Stimulated activated CD8-positive, alpha-beta memory T cell treated with anti-CD3 and anti-CD28 coated beads, Interleukin-7, amount 100 ng/mL, for 24 hours (primary cell): Measurements from ENCODE around the gene SYNE3.

Experiments used
- DNase-seq: peaks from one replicate; pipeline ENCODE4 v3.0.0-alpha.2; 2020; ENCODE audit warnings: low read depth

Gene SYNE3

GRCh38 chr14:95505030-95505589, 11.3 kb downstream of the SYNE3 start:
- DNase-seq: no peak

- DNase-seq: no peak
These were observed 12.1 kb downstream of the SYNE3 start for GRCh38 chr14:95504135-95505029.

GRCh38 chr14:95503365-95504134, 12.9 kb downstream of the SYNE3 start:
- no peak for DNase-seq

- DNase-seq: no peak
These were observed 14.0 kb downstream of the SYNE3 start for GRCh38 chr14:95502381-95502950.

- no peak for DNase-seq
These were observed 15.6 kb downstream of the SYNE3 start for GRCh38 chr14:95500772-95501401.

GRCh38 chr14:95500201-95500681, 16.2 kb downstream of the SYNE3 start:
- no peak for DNase-seq

- DNase-seq: no peak
These were observed 17.1 kb downstream of the SYNE3 start for GRCh38 chr14:95499354-95499750.

- no peak for DNase-seq
These were observed 17.7 kb downstream of the SYNE3 start for GRCh38 chr14:95498622-95499353.

GRCh38 chr14:95497561-95498011, 18.9 kb downstream of the SYNE3 start:
- no peak for DNase-seq

GRCh38 chr14:95496690-95497259, 19.7 kb downstream of the SYNE3 start:
- DNase-seq: no peak

- DNase-seq: no peak
These were observed 20.3 kb downstream of the SYNE3 start for GRCh38 chr14:95496111-95496681.

GRCh38 chr14:95495538-95496025, 20.9 kb downstream of the SYNE3 start:
- no peak for DNase-seq

GRCh38 chr14:95495076-95495475, 21.4 kb downstream of the SYNE3 start:
- no peak for DNase-seq

- DNase-seq: no peak
These were observed 22.0 kb downstream of the SYNE3 start for GRCh38 chr14:95494456-95494855.

- DNase-seq: no peak
These were observed 22.5 kb downstream of the SYNE3 start for GRCh38 chr14:95493976-95494375.

GRCh38 chr14:95493503-95493902, 22.9 kb downstream of the SYNE3 start:
- DNase-seq: no peak

- DNase-seq: no peak
These were observed 24.4 kb downstream of the SYNE3 start for GRCh38 chr14:95491936-95492608.

GRCh38 chr14:95490727-95491451, 25.6 kb downstream of the SYNE3 start:
- no peak for DNase-seq

GRCh38 chr14:95490138-95490509, 26.3 kb downstream of the SYNE3 start:
- no peak for DNase-seq
